ENCODE data around the gene DLG2.

DLG2 gene

DNA sequence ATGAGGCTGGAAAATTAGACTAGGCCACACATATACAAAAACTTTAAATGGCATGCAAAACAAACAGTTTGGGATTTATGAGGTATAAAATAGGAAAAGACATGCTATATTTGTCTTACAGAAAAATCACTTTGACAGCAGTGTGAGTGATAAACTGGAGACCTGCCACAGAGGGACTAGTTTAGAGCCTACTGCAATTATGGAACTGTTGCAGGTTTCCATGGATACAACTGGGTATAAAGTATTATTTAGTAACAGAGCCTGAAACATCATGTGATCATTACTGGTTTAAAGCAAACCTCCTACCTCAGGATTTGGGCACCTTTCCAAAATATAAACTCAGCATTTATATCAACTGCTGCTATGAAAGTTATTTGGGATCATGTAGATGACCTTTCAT, 1032.5 kb downstream of the DLG2 start:
- TF ChIP-seq, protein P1, sequence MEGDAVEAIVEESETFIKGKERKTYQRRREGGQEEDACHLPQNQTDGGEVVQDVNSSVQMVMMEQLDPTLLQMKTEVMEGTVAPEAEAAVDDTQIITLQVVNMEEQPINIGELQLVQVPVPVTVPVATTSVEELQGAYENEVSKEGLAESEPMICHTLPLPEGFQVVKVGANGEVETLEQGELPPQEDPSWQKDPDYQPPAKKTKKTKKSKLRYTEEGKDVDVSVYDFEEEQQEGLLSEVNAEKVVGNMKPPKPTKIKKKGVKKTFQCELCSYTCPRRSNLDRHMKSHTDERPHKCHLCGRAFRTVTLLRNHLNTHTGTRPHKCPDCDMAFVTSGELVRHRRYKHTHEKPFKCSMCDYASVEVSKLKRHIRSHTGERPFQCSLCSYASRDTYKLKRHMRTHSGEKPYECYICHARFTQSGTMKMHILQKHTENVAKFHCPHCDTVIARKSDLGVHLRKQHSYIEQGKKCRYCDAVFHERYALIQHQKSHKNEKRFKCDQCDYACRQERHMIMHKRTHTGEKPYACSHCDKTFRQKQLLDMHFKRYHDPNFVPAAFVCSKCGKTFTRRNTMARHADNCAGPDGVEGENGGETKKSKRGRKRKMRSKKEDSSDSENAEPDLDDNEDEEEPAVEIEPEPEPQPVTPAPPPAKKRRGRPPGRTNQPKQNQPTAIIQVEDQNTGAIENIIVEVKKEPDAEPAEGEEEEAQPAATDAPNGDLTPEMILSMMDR (IDR thresholded peaks at IDR 0.05), result no peak

DNA sequence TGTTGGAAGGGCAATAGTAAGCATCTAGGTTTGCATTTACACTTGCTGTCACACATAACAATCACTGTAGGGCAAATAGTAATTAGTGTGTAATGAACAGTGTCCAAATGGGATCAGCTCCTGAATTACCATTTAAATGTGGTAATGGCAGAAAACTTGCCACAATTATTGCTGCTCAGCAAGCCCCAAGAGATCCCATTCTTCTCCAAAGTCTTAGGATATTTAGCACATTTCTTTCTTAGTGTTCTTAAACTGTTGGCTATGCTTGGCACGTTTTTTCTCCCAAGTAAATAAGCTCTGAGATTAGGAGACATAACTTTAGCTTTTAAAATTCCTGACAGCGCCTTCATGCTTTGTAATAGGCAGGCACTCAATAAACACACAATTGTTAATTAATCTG, 1037.0 kb downstream of the DLG2 start:
- TF ChIP-seq, protein P1 (IDR thresholded peaks at IDR 0.05), result no peak

- TF ChIP-seq, protein P1 (IDR thresholded peaks at IDR 0.05), result no peak
Observed at GRCh38 chr11:84588131-84588829, 1038.9 kb downstream of the DLG2 start.

GRCh38 chr11:84583106-84583505, 1044.0 kb downstream of the DLG2 start:
- TF ChIP-seq, protein P1 (IDR thresholded peaks at IDR 0.05), result no peak

- TF ChIP-seq, protein P1 (IDR thresholded peaks at IDR 0.05), result no peak
Observed at GRCh38 chr11:84581083-84581482, 1046.1 kb downstream of the DLG2 start.

DNA sequence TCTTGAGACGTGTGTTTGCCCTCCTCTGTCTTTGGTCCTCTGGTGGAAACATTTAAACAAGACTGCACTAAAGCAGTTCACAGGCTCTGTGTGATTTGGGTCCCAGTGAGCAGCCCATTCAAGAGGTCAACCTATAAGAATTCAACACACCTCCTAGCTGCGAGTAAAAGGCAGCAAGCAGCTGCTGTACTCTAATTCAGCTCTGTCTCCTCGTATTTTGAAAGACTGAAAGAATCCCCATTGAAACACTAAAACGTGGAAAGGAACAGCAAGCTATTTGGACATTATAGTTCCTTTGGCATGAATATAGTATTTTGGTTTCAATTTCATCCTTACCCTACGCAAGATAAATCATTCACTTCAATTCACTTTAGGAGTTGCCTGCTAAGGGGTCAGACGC, 1046.7 kb downstream of the DLG2 start:
- TF ChIP-seq, protein P1 (IDR thresholded peaks at IDR 0.05), result no peak

- TF ChIP-seq, protein P1 (IDR thresholded peaks at IDR 0.05), result no peak
Observed at GRCh38 chr11:84573868-84574267, 1053.3 kb downstream of the DLG2 start.

DNA sequence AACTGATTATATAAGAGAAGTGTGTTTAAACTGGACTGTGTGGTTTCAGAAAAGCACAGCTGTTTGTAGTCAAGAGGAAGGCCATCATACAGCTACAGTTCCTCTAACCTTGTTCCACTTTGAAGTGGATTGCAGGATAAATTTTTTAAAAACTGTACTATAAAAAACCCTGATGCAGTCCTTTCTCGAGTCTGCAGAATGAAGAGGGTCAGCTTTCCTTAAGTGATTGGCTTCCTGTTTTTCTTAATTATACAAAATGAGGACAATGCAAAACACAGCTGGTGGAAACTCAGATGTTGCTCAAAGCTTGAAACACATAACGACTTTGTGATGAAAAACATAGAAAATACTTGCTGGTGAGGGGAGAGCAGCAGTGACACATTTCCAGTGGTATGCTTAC, 1060.5 kb downstream of the DLG2 start:
- TF ChIP-seq, protein P1 (IDR thresholded peaks at IDR 0.05), result no peak

Data from LNCAP (cell line).